Lung (tissue), 12 donors: Measurements from ENCODE around the gene ANGPTL2. TPM values are rescaled to one million over a fixed set of nuclear protein-coding genes. Genes with fewer than 3 reads are reported as not detected.

Experiments
- ATAC-seq: fragments of 200-7000 bp; cut with Tn5 transposase; one replicate; pipeline ENCODE4 v1.9.1; 2020; ENCODE audit warnings: moderate number of reproducible peaks; ENCODE audit not compliant: insufficient read depth, low FRiP score
- DNase-seq, 3 donors: peaks; one replicate each; pipeline ENCODE4 v3.0.0-alpha.2; 2013 to 2017
- H3K27ac ChIP-seq, 2 donors: one replicate each; pipeline ENCODE4 v1.5.1; 2013; ENCODE audit warnings: mild to moderate bottlenecking in 2 of 2, moderate library complexity in 2 of 2, control low read depth in 1 of 2, inconsistent platforms in 1 of 2, low read depth in 1 of 2, low read length in 1 of 2
- H3K27me3 ChIP-seq, 3 donors: one replicate each; pipeline ENCODE4 v1.5.1; 2013; ENCODE audit warnings: low read length in 2 of 3; ENCODE audit not compliant: control insufficient read depth in 3 of 3, insufficient read depth in 3 of 3
- H3K36me3 ChIP-seq, 4 donors: one replicate each; pipeline ENCODE4 v1.5.1; 2013; ENCODE audit warnings: low read length in 4 of 4, mild to moderate bottlenecking in 1 of 4, moderate library complexity in 1 of 4; ENCODE audit not compliant: control insufficient read depth in 4 of 4, insufficient read depth in 4 of 4
- H3K4me1 ChIP-seq, 5 donors: one replicate each; pipeline ENCODE4 v1.5.1; 2013; ENCODE audit warnings: low read length in 5 of 5, mild to moderate bottlenecking in 2 of 5, moderate library complexity in 1 of 5; ENCODE audit not compliant: control insufficient read depth in 5 of 5, insufficient read depth in 5 of 5
- H3K4me3 ChIP-seq: one replicate; pipeline ENCODE4 v1.5.1; 2013; ENCODE audit warnings: mild to moderate bottlenecking, control low read depth, moderate library complexity
- H3K9ac ChIP-seq, 2 donors: one replicate each; pipeline ENCODE4 v1.5.1; 2013; ENCODE audit warnings: low read length in 2 of 2, control low read depth in 1 of 2; ENCODE audit not compliant: insufficient read depth in 1 of 2
- H3K9me3 ChIP-seq, 4 donors: one replicate each; pipeline ENCODE4 v1.5.1; 2013; ENCODE audit warnings: low read length in 3 of 4, mild to moderate bottlenecking in 1 of 4, moderate library complexity in 1 of 4; ENCODE audit not compliant: control insufficient read depth in 4 of 4, insufficient read depth in 3 of 4
- WGBS, 2 donors: extraction: QIAGEN DNeasy Blood & Tissue Kit; methylation state at CpG; one replicate each; pipeline ENCODE4 v1.1.7; 2013; 5-methylcytosine and 5-hydroxymethylcytosine counted together
- polyA plus RNA-seq, 2 donors: library from polyadenylated mRNA; stranded (reverse); fragments of 200-250 nt; gene quantifications; one replicate each; pipeline ENCODE4 v1.2.1, GENCODE V29; 2013
- total RNA-seq, 2 donors: library from RNA; depleted of rRNA in 1 of 2; stranded (reverse); fragments of >200 nt in 1 of 2; gene quantifications; one replicate each; pipeline ENCODE4 v1.2.1, GENCODE V29; 2014 to 2021
- TF ChIP-seq, protein P1 (sequence below): IDR thresholded peaks from 2 replicates; pipeline ENCODE4 v1.5.1; 2012; ENCODE audit warnings: mild to moderate bottlenecking; ENCODE audit errors: control extremely low read depth, extremely low read depth
- donor health status: control.
- donor health status: control.
- donor health status: Bipolar disorder and iron deficiency.
- donor health status: healthy.
- donor health status: DM: yes; HTN: yes; CAD: no.

The ANGPTL2 gene
- total and polyA plus RNA-seq, 4 donors = 7.5 to 18.8 (median 11.0) TPM

DNA sequence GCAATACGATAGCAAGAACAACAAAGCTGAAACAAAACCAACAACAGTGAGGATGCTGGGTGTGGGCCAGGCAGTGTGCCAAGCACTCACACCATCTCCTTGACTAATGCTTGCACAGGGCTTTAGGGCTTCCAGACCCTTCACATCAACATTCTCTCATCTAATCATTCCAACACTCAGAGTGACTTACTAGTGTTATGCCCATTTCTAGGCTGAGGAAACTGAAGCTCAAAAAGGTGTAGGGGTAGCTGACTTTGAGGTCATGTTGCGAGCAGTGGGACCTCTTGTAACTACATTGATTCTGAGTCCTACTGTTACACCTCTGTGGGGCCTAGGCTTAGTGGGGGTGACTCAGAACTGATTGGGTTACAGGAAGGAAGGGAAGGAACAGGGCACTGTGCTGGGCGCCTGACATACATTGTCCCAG is 9.7 kb downstream of the ANGPTL2 start:
- Histone ChIP-seq H3K27ac (peak overlapping the region in 1 of 2 donors; percentile 3), H3K4me3 (no peak overlapping the region), H3K9ac (no peak overlapping the region), H3K36me3 (peaks cover 0 to 6% (median 1%) of the 10 kb centered on the region in 4 donors), H3K9me3 (peaks cover 0 to 2% (median 0%) of the 10 kb centered on the region in 4 donors), H3K27me3 (no peaks in the 10 kb centered on the region), H3K4me1 (peaks cover 13 to 31% (median 18%) of the 10 kb centered on the region in 5 donors)
- WGBS, 2 donors = 69 to 81% methylated on average over 3 of the region's 3 CpGs
- DNase-seq (peak in 2 of 3 donors; percentile 54 to 55), ATAC-seq (no peak)
- TF ChIP-seq, protein P1, sequence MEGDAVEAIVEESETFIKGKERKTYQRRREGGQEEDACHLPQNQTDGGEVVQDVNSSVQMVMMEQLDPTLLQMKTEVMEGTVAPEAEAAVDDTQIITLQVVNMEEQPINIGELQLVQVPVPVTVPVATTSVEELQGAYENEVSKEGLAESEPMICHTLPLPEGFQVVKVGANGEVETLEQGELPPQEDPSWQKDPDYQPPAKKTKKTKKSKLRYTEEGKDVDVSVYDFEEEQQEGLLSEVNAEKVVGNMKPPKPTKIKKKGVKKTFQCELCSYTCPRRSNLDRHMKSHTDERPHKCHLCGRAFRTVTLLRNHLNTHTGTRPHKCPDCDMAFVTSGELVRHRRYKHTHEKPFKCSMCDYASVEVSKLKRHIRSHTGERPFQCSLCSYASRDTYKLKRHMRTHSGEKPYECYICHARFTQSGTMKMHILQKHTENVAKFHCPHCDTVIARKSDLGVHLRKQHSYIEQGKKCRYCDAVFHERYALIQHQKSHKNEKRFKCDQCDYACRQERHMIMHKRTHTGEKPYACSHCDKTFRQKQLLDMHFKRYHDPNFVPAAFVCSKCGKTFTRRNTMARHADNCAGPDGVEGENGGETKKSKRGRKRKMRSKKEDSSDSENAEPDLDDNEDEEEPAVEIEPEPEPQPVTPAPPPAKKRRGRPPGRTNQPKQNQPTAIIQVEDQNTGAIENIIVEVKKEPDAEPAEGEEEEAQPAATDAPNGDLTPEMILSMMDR = no peak

DNA sequence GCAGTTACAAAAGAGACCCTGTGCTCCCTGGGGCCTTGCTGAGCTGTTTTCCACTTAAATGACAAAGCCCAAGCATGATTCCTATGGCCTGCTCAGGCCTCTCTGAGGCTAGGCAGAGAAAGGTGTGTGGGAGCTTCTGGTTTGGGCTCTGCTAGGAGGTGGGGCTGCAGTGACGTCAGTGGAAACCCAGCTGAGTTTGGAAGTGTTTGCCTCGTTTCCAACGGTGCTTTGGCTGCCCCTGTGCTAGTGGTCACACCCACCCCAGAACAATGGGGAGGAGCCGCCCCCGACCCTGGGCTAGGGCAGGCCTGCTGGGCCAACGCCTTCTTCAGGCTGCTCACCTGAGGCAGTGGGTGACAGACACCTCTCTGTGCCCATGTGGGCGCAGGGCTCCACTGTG is 10.4 kb downstream of the ANGPTL2 start:
- H3K4me1 ChIP-seq = peaks cover 13 to 30% (median 17%) of the 10 kb centered on the region in 5 donors
- H3K36me3 ChIP-seq = peaks cover 0 to 8% (median 1%) of the 10 kb centered on the region in 4 donors
- ATAC-seq (no peak), DNase-seq (peak; percentile 35 to 41 (median 37))
- peak overlapping the region in 1 of 2 donors; percentile 23 for H3K27ac ChIP-seq
- H3K4me3 ChIP-seq = no peak overlapping the region
- H3K9me3 ChIP-seq = peaks cover 0 to 2% (median 0%) of the 10 kb centered on the region in 4 donors
- TF ChIP-seq, protein P1 = no peak
- H3K9ac ChIP-seq = no peak overlapping the region
- 59 to 75% methylated on average over 7 of the region's 7 CpGs for WGBS, 2 donors
- no peaks in the 10 kb centered on the region for H3K27me3 ChIP-seq

DNA sequence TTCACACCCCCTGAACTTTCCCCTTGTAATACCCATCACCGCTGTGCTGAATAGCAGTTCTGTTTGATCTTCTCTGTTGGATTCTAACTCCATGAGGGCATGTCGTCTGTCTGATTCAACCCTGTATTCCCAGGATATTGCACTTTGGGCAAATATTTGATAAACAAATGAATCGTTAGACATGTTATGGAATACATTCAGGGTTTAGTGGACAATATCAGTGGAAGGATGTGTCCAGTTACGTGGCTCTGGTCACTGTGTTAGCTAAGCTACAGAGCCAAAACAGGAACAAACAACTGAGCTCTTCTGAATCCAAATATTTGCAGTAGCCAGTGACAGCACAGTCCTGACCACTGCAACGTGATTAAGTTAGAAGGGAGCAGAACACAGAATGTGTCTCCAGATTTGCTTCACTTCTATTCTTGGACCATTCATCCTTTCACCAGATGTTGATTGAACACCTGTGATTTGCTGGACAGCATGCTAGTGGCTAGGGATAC is 13.2 kb downstream of the ANGPTL2 start:
- Histone ChIP-seq H3K27ac (peak overlapping the region in 1 of 2 donors; percentile 23), H3K27me3 (no peaks in the 10 kb centered on the region), H3K4me3 (no peak overlapping the region), H3K36me3 (peaks cover 0 to 10% (median 1%) of the 10 kb centered on the region in 4 donors), H3K9ac (no peak overlapping the region), H3K9me3 (no peaks in the 10 kb centered on the region), H3K4me1 (peaks cover 13 to 24% (median 17%) of the 10 kb centered on the region in 5 donors)
- TF ChIP-seq, protein P1 = no peak
- WGBS, 2 donors = 57 to 68% methylated on average over 5 of the region's 5 CpGs
- DNase-seq (no peak), ATAC-seq (no peak)
